ENCODE data around the gene NXNL1. TPM values are rescaled to one million over a fixed set of nuclear protein-coding genes. Genes with fewer than 3 reads are reported as not detected.

Gene NXNL1
- total and polyA plus RNA-seq, 2 of the 4 experiments (the other 2 are of a cell fraction), result not detected

DNA sequence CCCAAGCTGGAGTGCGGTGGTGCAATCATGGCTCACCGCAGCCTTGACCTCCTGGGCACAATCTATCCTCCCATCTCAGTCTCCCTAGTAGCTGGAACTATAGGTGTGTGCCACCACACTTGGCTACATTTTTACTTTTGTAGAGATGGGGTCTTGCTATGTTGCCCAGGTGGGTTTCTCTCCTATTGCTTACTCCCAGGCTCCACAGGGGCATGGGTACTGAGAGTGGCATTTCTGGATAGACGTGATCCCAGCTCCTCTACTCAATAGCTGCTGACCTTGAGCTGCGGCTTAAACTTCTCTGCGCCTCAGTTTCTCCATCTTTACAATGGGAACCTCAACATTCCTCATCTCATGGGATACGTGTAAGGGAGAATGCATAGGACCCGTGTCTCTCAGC, 29.3 kb downstream of the NXNL1 start:
- CTCF ChIA-PET, result no interaction called here
- no peak overlapping the region for H2BK120ac ChIP-seq (ENCODE audit: low read depth, low read length)
- H4K5ac ChIP-seq (ENCODE audit: low read depth, low read length), result no peak overlapping the region
- dilution Hi-C loops (cut with HindIII; ENCODE audit: low sequenced_read_pairs, unreplicated experiment), result no loop called here
- no peaks in the 10 kb centered on the region for H3K9me1 ChIP-seq (ENCODE audit: insufficient read depth, low read length)
- H2BK20ac ChIP-seq (ENCODE audit: low read depth, low read length), result no peak overlapping the region
- intact Hi-C loops (cut with micrococcal nuclease), result no loop called here
- in situ Hi-C loops (cut with MboI; ENCODE audit: low sequenced_read_pairs), result no loop called here
- H4K20me1 ChIP-seq (ENCODE audit: insufficient read depth, low read length), result no peaks in the 10 kb centered on the region
- H4K8ac ChIP-seq (ENCODE audit: low read depth in 2 of 2, low read length in 2 of 2), result no peak overlapping the region
- POLR2A ChIA-PET (ENCODE audit: unreplicated experiment), result no interaction called here
- no peaks in the 10 kb centered on the region for H3K36me3 ChIP-seq (ENCODE audit: control insufficient read depth, insufficient read depth, low read length)
- H3K56ac ChIP-seq (ENCODE audit: extremely low read depth, insufficient read depth, low read length), result no peak overlapping the region
- H4K91ac ChIP-seq (ENCODE audit: insufficient read depth, low read depth, low read length), result no peak overlapping the region
- H3K9me3 ChIP-seq (ENCODE audit: control insufficient read depth, insufficient read depth, low read length), result peaks cover 2% of the 10 kb centered on the region; the same call in 1 of the 2 replicates
- WGBS, 2 experiments (ENCODE audit: extremely low coverage in 2 of 2, insufficient read length in 1 of 2), result 71% methylated on average over 3 of the region's 7 CpGs; no CpG with 5 or more reads in 1 of the 2 experiments
- no peak overlapping the region for H3K23ac ChIP-seq (ENCODE audit: low read depth, low read length)
- H2BK15ac ChIP-seq (ENCODE audit: low read depth, low read length), result no peak overlapping the region
- H2BK5ac ChIP-seq (ENCODE audit: low read depth, low read length, poor library complexity, severe bottlenecking), result no peak overlapping the region
- DNase-seq (no peak), ATAC-seq (ENCODE audit: low read depth) (no peak)
- no peaks in the 10 kb centered on the region for H3K27me3 ChIP-seq (ENCODE audit: control insufficient read depth, insufficient read depth, low read length)
- H3K4me3 ChIP-seq (ENCODE audit: insufficient read depth, low read depth, low read length), result no peak overlapping the region
- no peak overlapping the region for H3K27ac ChIP-seq (ENCODE audit: insufficient read depth, low read length)
- H3K18ac ChIP-seq (ENCODE audit: low read depth, low read length), result no peak overlapping the region
- no peak for TF ChIP-seq MAFK (IDR thresholded peaks at IDR 0.05; ENCODE audit: low read depth, low read length)
- H2AFZ ChIP-seq (replicated peaks; ENCODE audit: low read length, poor library complexity), result no peak overlapping the region
- no peaks in the 10 kb centered on the region for H3K4me1 ChIP-seq (ENCODE audit: control insufficient read depth, insufficient read depth, low read length)
- no TSS peak for BruUV-seq (replicated peaks)
- no peak overlapping the region for H2AK9ac ChIP-seq (replicated peaks; ENCODE audit: low read depth, low read length, poor library complexity)
- no peak overlapping the region for H3K9ac ChIP-seq (ENCODE audit: low read depth, low read length)
- H3K79me1 ChIP-seq (ENCODE audit: low read depth in 1 of 2, low read length in 2 of 2), result no peaks in the 10 kb centered on the region
- H3K14ac ChIP-seq (replicated peaks; ENCODE audit: low read depth, low read length), result no peak overlapping the region
- no peak overlapping the region for H2AK5ac ChIP-seq (ENCODE audit: low read depth, low read length)
- no peak overlapping the region for H3K4ac ChIP-seq (ENCODE audit: low read depth, low read length)
- H3K4me2 ChIP-seq (ENCODE audit: low read depth, low read length), result no peak overlapping the region

Data from IMR-90 (cell line).